Amygdala (tissue), 56 donors: Measurements from ENCODE around the gene GPR52.

Experiments used
- DNase-seq, 56 donors: peaks; one replicate each; lab custom pipeline; 2025; lab: John Stamatoyannopoulos, UW

Gene GPR52

GRCh38 chr1:174465855-174466254 lies 18.1 kb downstream of the GPR52 start:
- DNase-seq = no peak

GRCh38 chr1:174466607-174467006 lies 18.8 kb downstream of the GPR52 start:
- DNase-seq = no peak

- no peak for DNase-seq
Observed at GRCh38 chr1:174469052-174469451, 21.3 kb downstream of the GPR52 start.

GRCh38 chr1:174469687-174470086 lies 21.9 kb downstream of the GPR52 start:
- no peak for DNase-seq

GRCh38 chr1:174479281-174479680 lies 31.5 kb downstream of the GPR52 start:
- no peak for DNase-seq

GRCh38 chr1:174480324-174480723 lies 32.6 kb downstream of the GPR52 start:
- no peak for DNase-seq

- DNase-seq = no peak
Observed at GRCh38 chr1:174491606-174492005, 43.8 kb downstream of the GPR52 start.

GRCh38 chr1:174497478-174497877 lies 49.7 kb downstream of the GPR52 start:
- no peak for DNase-seq
